GM18868 (cell line): Measurements from ENCODE around the gene SMPX.

Experiments
- ATAC-seq: cut with Tn5 transposase; IDR thresholded peaks from one replicate; pipeline ENCODE4 v1.9.1; 2021; ENCODE audit warnings: mild to moderate bottlenecking, moderate library complexity; ENCODE audit not compliant: unreplicated experiment

SMPX gene

DNA sequence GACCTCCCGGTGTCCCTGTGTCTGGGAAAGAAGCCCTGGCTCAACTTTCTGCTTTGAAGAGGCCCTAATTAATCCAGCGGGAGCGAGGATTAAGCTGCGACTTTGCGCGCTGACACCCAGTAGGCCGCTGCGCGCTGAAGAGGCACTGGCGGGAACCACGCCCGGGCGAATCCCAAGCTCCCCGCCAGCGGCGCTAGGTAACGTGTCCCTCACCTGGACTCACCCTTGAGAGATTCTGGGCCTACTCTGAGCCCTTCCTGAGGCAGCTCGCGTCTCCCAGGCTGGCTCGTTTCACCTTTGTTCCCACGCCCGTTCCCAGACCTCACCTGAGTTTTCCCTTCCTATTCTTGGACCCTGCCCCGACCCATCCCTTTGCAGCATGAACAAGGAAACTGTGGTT, 99.2 kb downstream of the SMPX start:
- no peak for ATAC-seq

DNA sequence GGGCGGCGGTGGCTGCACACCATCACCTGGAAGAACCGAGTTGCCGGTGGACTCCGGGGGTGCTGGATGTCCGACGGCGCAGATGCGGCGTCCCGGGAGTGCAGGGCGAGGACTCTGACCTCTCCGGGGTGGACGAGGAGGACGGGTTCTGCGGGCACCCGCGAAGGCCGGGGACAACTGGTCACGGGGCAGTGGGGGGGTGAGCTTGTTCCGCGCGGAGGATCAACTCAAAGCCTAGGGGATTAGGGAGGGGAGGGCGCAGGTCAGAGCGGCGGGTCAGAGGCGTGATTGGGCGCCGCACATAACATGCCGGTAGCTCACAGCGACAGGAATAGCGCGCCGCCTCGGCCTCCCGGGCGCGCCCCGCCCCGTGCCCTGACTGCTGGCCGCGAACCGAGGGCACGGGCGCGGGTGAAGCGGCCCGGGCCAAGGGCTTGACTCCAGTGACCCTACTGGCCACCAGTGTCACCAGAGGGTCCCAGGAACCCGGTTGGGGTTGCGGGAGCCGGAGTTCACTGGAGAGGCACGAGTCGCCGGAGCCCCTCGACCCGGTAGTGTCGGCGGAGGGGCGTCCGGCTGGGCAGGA, 99.7 kb downstream of the SMPX start, which contains the start of gene KLHL34:
Gene KLHL34 (minus strand): TSS at position 179 of the 586 bp plus-strand sequence. CDS start 542 bp downstream, outside the sequence.
- no peak for ATAC-seq

DNA sequence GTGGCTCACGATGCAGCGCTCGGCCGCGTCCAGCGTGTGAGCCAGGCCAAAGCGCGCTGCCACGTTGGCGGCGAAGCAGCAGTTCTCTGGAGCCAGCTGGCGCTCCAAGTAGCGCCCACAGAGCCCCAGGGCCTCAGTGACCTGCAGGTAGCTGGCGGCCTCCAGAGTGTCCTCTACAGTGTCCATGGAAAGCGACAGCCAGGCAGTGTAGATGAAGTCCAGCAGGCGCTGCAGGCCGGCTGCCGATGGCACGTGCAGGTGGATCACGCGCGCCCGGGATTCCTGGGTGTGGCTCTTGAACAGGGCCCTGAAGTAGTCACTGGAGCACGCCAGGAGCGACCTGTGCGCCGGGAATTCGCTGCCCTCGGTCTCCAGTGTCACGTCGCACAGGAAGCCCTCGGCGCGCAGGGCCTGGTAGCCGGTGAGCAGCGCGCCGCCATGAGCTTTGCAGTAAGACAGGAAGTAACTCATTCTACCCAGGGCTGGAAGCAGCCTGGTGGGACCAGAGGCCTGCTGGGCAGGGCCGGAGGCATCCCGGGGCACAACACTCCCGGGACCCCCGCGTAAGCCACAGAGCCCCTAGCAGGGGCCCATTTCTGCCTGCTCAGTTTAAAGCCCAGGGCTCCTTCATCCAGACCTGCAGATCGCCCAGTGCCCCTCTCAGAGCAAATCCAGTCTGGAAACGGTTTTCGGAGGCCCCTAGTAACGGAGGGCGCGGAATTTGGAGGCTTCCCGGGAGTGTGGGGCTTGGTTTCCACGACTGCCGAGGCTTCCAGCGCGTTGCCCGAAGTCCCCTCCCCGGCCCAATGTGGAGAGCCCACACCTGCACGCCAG, 100.4 kb downstream of the SMPX start:
- no peak for ATAC-seq

GRCh38 chrX:21656587-21657317, 101.2 kb downstream of the SMPX start:
- no peak for ATAC-seq
